CD4-positive, alpha-beta T cell (primary cell): Measurements from ENCODE around the gene AHNAK2. TPM values are rescaled to one million over a fixed set of nuclear protein-coding genes. Genes with fewer than 3 reads are reported as not detected.

ENCODE experiments used
- ATAC-seq: fragments of 200-7000 bp; cut with Tn5 transposase; one replicate; pipeline ENCODE4 v1.10.0; 2022; ENCODE audit warnings: mild to moderate bottlenecking; ENCODE audit not compliant: poor library complexity
- CTCF ChIA-PET: fragments of 350-600 bp; sonication (Branson Sonifier 250); formaldehyde crosslinking; loops from one replicate; lab custom pipeline; 2021; ENCODE audit warnings: antibody characterized with exemption, inconsistent platforms; lab: Charles Lee
- POLR2A ChIA-PET: fragments of 350-600 bp; sonication (Branson Sonifier 250); formaldehyde crosslinking; loops from one replicate; lab custom pipeline; 2021; ENCODE audit warnings: antibody characterized with exemption, inconsistent platforms; lab: Charles Lee
- DNase-seq, 14 experiments: peaks; one replicate each; pipeline ENCODE4 v3.0.0-alpha.2; 2013 to 2020; ENCODE audit warnings: mixed read lengths in 2 of 14
- H3K27ac ChIP-seq, 2 donors: one replicate each; pipeline versions ENCODE4 v1.5.1 to v1.7.0; 2013; ENCODE audit warnings: low read length in 2 of 2, low read depth in 1 of 2, mild to moderate bottlenecking in 1 of 2
- H3K27me3 ChIP-seq, 2 experiments: 1 replicate in 1 of 2; 2 replicates in 1 of 2; pipeline versions ENCODE4 v1.6.1 to v1.7.0; 2013; ENCODE audit warnings: low read length in 2 of 2, control low read depth in 1 of 2, mild to moderate bottlenecking in 1 of 2, moderate library complexity in 1 of 2; ENCODE audit not compliant: insufficient read depth in 2 of 2, control insufficient read depth in 1 of 2
- H3K36me3 ChIP-seq: one replicate; pipeline ENCODE4 v1.6.1; 2013; ENCODE audit warnings: low read length, control low read depth; ENCODE audit not compliant: insufficient read depth
- H3K4me1 ChIP-seq: one replicate; pipeline ENCODE4 v1.6.1; 2013; ENCODE audit warnings: low read length, control low read depth; ENCODE audit not compliant: insufficient read depth
- H3K4me3 ChIP-seq: one replicate; pipeline ENCODE4 v1.5.1; 2013; ENCODE audit warnings: mild to moderate bottlenecking, low read length, moderate library complexity
- H3K9me3 ChIP-seq, 2 experiments: 1 replicate in 1 of 2; 2 replicates in 1 of 2; pipeline versions ENCODE4 v1.6.1 to v1.7.0; 2013; ENCODE audit warnings: low read length in 2 of 2, mild to moderate bottlenecking in 2 of 2, control low read depth in 1 of 2, moderate library complexity in 1 of 2; ENCODE audit not compliant: control insufficient read depth in 1 of 2, insufficient read depth in 1 of 2
- H3K27ac Mint-ChIP-seq: one replicate; pipeline ENCODE4 v1.8.0; 2020; ENCODE audit warnings: mixed read lengths
- H3K27me3 Mint-ChIP-seq: one replicate; pipeline ENCODE4 v1.8.0; 2021; ENCODE audit warnings: mixed read lengths
- H3K36me3 Mint-ChIP-seq: one replicate; pipeline ENCODE4 v1.8.0; 2021; ENCODE audit warnings: low read depth, mixed read lengths
- H3K4me1 Mint-ChIP-seq: one replicate; pipeline ENCODE4 v1.8.0; 2021; ENCODE audit warnings: low read depth, mixed read lengths
- H3K4me3 Mint-ChIP-seq: one replicate; pipeline ENCODE4 v1.8.0; 2020; ENCODE audit warnings: mild to moderate bottlenecking, mixed read lengths
- H3K9me3 Mint-ChIP-seq: one replicate; pipeline ENCODE4 v1.8.0; 2020; ENCODE audit warnings: mixed read lengths
- intact Hi-C, 2 experiments: fragments of 100-400 bp; cut with DNase I in 1 of 2; cut with micrococcal nuclease in 1 of 2; formaldehyde crosslinking; loops; one replicate each; pipeline versions ENCODE4 v1.15.1 to v1.9.0; 2023 to 2025; cut with DNase I, micrococcal nuclease
- total RNA-seq, 174 experiments: library from RNA in 2 of 174; stranded (reverse) in 2 of 174; gene quantifications; one replicate each; pipeline ENCODE4 v1.2.3 and lab custom pipeline; 2021 to 2026
- TF ChIP-seq, protein P1 (sequence below): fragments of 200-600 bp; IDR thresholded peaks from one replicate; pipeline ENCODE4 v1.8.0; 2022; ENCODE audit warnings: antibody characterized with exemption, mild to moderate bottlenecking

The AHNAK2 gene
- total RNA-seq, 2 experiments from 2014 or later: 0.05 TPM; not detected in 1

DNA sequence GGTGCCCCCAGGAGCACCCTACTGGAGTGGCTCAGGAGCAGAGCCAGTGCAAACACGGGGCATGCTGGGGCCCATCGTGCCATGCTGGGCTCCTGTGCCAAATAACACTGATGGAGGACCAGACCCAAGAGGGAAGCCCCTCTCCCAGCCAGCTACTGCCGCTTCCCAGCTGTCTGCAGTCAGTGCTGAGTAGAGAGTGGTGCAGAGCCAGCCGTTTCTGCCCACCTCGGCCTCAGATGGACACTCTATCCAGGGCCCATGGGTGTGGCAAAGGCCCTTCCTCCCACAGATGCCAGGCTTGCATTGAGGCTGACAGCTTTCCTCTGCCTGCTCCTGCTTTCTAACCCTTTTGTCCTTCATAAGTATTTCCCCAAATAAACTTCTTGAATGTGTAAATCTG is 20.6 kb upstream of the AHNAK2 start:
- Histone ChIP-seq H3K4me1 (no peaks in the 10 kb centered on the region), H3K27ac (no peak overlapping the region), H3K9me3 (no peaks in the 10 kb centered on the region), H3K36me3 (no peaks in the 10 kb centered on the region), H3K27me3 (no peaks in the 10 kb centered on the region), H3K4me3 (no peak overlapping the region)
- intact Hi-C loops: no loop called here
- TF ChIP-seq, protein P1, sequence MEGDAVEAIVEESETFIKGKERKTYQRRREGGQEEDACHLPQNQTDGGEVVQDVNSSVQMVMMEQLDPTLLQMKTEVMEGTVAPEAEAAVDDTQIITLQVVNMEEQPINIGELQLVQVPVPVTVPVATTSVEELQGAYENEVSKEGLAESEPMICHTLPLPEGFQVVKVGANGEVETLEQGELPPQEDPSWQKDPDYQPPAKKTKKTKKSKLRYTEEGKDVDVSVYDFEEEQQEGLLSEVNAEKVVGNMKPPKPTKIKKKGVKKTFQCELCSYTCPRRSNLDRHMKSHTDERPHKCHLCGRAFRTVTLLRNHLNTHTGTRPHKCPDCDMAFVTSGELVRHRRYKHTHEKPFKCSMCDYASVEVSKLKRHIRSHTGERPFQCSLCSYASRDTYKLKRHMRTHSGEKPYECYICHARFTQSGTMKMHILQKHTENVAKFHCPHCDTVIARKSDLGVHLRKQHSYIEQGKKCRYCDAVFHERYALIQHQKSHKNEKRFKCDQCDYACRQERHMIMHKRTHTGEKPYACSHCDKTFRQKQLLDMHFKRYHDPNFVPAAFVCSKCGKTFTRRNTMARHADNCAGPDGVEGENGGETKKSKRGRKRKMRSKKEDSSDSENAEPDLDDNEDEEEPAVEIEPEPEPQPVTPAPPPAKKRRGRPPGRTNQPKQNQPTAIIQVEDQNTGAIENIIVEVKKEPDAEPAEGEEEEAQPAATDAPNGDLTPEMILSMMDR: no peak
- Mint-ChIP-seq H3K36me3 (no peaks in the 10 kb centered on the region), H3K27ac (no peak overlapping the region), H3K9me3 (no peaks in the 10 kb centered on the region), H3K4me3 (no peak overlapping the region), H3K27me3 (no peaks in the 10 kb centered on the region), H3K4me1 (no peaks in the 10 kb centered on the region)
- CTCF ChIA-PET: interaction anchor here (1.0 kb wide), 1 partner anchor 47 kb away, joined by 3 read pairs; no protein-coding TSS in a partner anchor
- POLR2A ChIA-PET: no interaction called here
- DNase-seq: no peak
- ATAC-seq: no peak

DNA sequence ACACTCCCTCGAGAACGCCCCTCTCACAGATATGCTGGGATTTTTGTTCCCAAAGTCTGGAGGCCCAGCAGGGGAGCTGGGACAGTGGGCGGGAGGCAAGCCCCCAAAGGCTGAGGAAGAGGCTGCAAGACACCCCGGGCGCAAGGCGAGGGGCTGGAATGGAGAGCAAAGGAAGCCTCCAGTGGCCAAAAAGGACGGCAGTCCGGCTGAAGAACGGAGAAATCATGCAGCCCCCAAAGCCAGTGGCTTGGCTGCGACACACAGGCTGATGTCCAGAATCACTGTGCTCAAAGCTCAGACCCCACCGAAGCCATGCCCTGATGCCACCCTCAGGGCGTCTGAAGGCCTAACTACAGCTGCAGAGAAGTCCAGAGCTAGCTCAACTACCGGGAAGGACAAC is 18.3 kb upstream of the AHNAK2 start:
- no peaks in the 10 kb centered on the region for H3K36me3 Mint-ChIP-seq
- CTCF ChIA-PET: no interaction called here
- no peak for ATAC-seq

DNA sequence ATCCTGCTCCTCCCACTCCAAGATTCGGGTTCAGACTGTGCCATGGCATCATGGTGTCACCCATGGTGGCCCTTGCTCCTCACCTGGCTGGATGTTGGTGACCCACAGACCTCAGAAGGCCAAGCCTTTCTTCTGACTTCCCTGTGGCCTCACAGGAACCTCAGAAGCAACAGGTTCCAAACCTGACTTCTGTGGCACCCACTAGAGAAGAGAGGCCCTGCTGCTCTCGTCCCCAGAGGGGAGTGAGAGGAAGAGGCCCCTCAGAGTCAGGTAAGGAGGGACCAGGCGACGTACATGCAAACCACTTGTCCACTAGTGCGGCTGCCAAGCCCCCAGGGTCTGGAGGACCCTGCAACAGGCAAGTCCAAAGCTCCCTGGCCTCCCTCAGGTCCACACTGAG is 17.9 kb upstream of the AHNAK2 start:
- H3K36me3 ChIP-seq: no peaks in the 10 kb centered on the region
- POLR2A ChIA-PET: no interaction called here
- no peaks in the 10 kb centered on the region for H3K4me1 ChIP-seq
- ATAC-seq (no peak), DNase-seq (no peak)
- TF ChIP-seq, protein P1: no peak
- H3K4me3 ChIP-seq: no peak overlapping the region
- H3K27me3 Mint-ChIP-seq: no peaks in the 10 kb centered on the region
- H3K4me3 Mint-ChIP-seq: no peak overlapping the region
- no peaks in the 10 kb centered on the region for H3K36me3 Mint-ChIP-seq
- no peaks in the 10 kb centered on the region for H3K9me3 ChIP-seq
- H3K27me3 ChIP-seq: no peaks in the 10 kb centered on the region
- H3K27ac Mint-ChIP-seq: no peak overlapping the region
- intact Hi-C loops: no loop called here
- no peak overlapping the region for H3K27ac ChIP-seq
- H3K9me3 Mint-ChIP-seq: no peaks in the 10 kb centered on the region
- CTCF ChIA-PET: no interaction called here
- no peaks in the 10 kb centered on the region for H3K4me1 Mint-ChIP-seq

More for the DNA sequence above, 18.3 kb upstream of the AHNAK2 start:
- POLR2A ChIA-PET: no interaction called here
- H3K36me3 ChIP-seq: no peaks in the 10 kb centered on the region
- no peak for DNase-seq
- H3K9me3 ChIP-seq: no peaks in the 10 kb centered on the region
- no peaks in the 10 kb centered on the region for H3K27me3 ChIP-seq
- no peaks in the 10 kb centered on the region for H3K4me1 Mint-ChIP-seq
- H3K4me3 ChIP-seq: no peak overlapping the region
- no peak overlapping the region for H3K27ac ChIP-seq
- H3K27ac Mint-ChIP-seq: no peak overlapping the region
- no peaks in the 10 kb centered on the region for H3K27me3 Mint-ChIP-seq
- intact Hi-C loops: no loop called here
- H3K4me1 ChIP-seq: no peaks in the 10 kb centered on the region
- no peaks in the 10 kb centered on the region for H3K9me3 Mint-ChIP-seq
- TF ChIP-seq, protein P1: no peak
- H3K4me3 Mint-ChIP-seq: no peak overlapping the region
